Measurements from ENCODE around the gene SMAD7.

DNA sequence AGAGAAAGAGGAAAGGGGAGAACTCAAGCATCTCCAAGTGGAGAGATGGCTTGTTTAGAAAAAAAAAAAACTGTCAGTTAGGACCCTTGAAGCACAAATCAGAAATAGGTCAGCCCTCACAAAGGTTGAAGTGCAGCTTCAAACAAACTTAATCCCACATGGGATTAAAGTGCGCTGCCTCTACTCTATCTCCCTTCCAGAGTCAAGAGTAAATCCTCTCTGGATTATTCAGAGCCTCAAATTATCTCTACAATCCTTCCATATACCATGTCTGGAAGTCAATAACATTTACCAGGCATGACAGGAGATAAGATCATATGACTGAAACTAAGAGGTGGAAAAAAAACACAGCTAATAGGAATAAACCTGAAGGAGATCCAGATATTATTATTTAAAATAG, 69.8 kb downstream of the SMAD7 start:
- TF ChIP-seq, protein P1, sequence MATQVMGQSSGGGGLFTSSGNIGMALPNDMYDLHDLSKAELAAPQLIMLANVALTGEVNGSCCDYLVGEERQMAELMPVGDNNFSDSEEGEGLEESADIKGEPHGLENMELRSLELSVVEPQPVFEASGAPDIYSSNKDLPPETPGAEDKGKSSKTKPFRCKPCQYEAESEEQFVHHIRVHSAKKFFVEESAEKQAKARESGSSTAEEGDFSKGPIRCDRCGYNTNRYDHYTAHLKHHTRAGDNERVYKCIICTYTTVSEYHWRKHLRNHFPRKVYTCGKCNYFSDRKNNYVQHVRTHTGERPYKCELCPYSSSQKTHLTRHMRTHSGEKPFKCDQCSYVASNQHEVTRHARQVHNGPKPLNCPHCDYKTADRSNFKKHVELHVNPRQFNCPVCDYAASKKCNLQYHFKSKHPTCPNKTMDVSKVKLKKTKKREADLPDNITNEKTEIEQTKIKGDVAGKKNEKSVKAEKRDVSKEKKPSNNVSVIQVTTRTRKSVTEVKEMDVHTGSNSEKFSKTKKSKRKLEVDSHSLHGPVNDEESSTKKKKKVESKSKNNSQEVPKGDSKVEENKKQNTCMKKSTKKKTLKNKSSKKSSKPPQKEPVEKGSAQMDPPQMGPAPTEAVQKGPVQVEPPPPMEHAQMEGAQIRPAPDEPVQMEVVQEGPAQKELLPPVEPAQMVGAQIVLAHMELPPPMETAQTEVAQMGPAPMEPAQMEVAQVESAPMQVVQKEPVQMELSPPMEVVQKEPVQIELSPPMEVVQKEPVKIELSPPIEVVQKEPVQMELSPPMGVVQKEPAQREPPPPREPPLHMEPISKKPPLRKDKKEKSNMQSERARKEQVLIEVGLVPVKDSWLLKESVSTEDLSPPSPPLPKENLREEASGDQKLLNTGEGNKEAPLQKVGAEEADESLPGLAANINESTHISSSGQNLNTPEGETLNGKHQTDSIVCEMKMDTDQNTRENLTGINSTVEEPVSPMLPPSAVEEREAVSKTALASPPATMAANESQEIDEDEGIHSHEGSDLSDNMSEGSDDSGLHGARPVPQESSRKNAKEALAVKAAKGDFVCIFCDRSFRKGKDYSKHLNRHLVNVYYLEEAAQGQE (IDR thresholded peaks at IDR 0.05; ENCODE audit: unreplicated experiment), result no peak
- TF ChIP-seq, protein P2, sequence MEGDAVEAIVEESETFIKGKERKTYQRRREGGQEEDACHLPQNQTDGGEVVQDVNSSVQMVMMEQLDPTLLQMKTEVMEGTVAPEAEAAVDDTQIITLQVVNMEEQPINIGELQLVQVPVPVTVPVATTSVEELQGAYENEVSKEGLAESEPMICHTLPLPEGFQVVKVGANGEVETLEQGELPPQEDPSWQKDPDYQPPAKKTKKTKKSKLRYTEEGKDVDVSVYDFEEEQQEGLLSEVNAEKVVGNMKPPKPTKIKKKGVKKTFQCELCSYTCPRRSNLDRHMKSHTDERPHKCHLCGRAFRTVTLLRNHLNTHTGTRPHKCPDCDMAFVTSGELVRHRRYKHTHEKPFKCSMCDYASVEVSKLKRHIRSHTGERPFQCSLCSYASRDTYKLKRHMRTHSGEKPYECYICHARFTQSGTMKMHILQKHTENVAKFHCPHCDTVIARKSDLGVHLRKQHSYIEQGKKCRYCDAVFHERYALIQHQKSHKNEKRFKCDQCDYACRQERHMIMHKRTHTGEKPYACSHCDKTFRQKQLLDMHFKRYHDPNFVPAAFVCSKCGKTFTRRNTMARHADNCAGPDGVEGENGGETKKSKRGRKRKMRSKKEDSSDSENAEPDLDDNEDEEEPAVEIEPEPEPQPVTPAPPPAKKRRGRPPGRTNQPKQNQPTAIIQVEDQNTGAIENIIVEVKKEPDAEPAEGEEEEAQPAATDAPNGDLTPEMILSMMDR (conservative IDR thresholded peaks at IDR 0.05; ENCODE audit: low read depth in 2 of 2), result no peak
